Effector memory CD4-positive, alpha-beta T cell (primary cell): Measurements from ENCODE around the gene PNMA8B.
A peak's percentile ranks its signal among the peaks of the same experiment; 100 is the strongest.
"Not testable (repeated sequence)": the region's sequence is repeated elsewhere in the genome, so short reads cannot be mapped to it uniquely, and the experiment has no call there.

Experiments used
- DNase-seq, 3 donors: peaks; one replicate each; pipeline ENCODE4 v3.0.0-alpha.2; 2020
- H3K27ac ChIP-seq: 2 replicates; pipeline ENCODE4 v1.7.0; 2013; ENCODE audit warnings: mild to moderate bottlenecking, low read length, moderate library complexity; ENCODE audit not compliant: insufficient read depth, poor library complexity, severe bottlenecking
- H3K27me3 ChIP-seq: replicated peaks from 2 replicates; pipeline ENCODE4 v1.7.0; 2013; ENCODE audit warnings: mild to moderate bottlenecking, low read length; ENCODE audit not compliant: insufficient read depth, control insufficient read depth, poor library complexity, severe bottlenecking
- H3K36me3 ChIP-seq: 2 replicates; pipeline ENCODE4 v1.7.0; 2013; ENCODE audit warnings: mild to moderate bottlenecking, low read length, moderate library complexity; ENCODE audit not compliant: control insufficient read depth, insufficient read depth
- H3K4me1 ChIP-seq: 2 replicates; pipeline ENCODE4 v1.7.0; 2013; ENCODE audit warnings: low read length, mild to moderate bottlenecking; ENCODE audit not compliant: control insufficient read depth, insufficient read depth, poor library complexity, severe bottlenecking
- H3K4me3 ChIP-seq: 2 replicates; pipeline ENCODE4 v1.7.0; 2013; ENCODE audit warnings: low read length, low read depth, mild to moderate bottlenecking; ENCODE audit not compliant: insufficient read depth, poor library complexity, severe bottlenecking
- H3K9me3 ChIP-seq: 2 replicates; pipeline ENCODE4 v1.7.0; 2013; ENCODE audit warnings: mild to moderate bottlenecking, low read length, moderate library complexity; ENCODE audit not compliant: control insufficient read depth

The PNMA8B gene

DNA sequence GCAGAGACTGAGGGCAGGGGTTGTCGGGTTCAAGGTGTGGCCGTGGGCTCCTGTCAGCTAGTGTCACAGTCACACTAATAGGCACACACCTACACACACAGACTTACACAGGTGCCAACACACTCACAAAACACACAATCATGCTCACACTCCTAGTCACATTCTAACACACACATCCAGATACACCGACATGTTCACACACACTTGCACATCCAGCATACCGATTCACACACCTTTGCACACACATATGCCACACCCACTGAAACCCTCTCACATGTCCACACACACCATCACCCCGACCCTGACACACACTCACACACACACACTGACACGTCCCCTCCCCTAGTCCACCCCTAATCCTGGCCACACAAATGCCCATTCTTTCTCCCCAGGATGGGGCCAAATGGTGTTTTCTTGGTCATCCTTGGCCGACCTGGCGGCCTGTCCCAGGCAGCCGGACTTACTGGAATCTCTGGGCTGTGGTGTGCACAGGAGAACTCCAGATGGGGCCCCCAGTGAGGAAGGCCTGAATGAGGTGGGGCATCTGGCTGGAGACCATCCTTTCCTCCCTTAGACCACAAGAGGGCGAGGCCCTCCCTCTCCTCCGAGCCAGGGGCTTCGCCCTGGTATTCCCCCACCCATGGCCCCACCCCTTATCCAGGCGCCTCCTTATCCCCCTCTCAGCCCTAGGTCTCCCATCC lies 19.1 kb upstream of the PNMA8B start:
- peaks cover 8% of the 10 kb centered on the region for H3K4me1 ChIP-seq
- H3K9me3 ChIP-seq: no peaks in the 10 kb centered on the region
- no peak overlapping the region for H3K27ac ChIP-seq
- H3K4me3 ChIP-seq: no peak overlapping the region
- no peaks in the 10 kb centered on the region for H3K36me3 ChIP-seq
- H3K27me3 ChIP-seq: no peaks in the 10 kb centered on the region
- DNase-seq: no peak

DNA sequence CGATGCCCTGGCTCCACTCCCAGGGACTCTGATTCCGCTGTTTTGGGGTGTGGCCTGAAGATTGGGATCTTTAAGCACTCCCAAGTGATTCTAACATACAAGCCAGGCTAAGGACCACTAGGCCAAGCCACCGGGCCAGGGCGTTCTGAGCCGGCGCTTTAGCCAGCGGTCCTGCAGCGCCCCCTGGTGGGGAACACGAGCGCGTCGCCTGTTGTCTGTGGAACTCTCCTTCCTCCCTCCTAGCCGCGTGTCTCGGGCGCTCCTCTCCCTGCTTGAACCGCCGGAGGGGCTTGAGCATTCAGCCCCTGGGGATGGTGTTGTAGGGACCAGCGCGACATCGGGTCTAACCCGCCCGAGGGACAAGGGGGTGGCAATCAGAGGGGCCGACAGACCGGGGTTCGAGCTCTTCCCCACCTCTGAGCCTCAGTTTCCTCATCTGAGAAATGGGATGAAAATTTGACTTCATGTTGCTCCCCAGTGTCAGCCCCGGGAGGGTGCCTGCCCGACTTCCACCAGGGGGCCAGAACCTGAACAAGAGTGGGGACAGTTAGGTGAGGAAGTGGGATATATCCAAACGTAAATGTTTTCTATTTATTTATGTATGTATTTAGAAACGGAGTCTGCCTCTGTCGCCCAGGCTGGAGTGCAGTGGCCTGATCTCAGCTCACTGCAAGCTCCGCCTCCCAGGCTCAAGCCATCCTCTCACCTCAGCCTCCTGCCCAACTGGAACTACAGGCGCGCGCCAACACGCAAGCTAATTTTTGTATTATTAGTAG lies 18.0 kb upstream of the PNMA8B start:
- peak in 2 of 3 donors; percentile 40 to 48 for DNase-seq
- H3K9me3 ChIP-seq: no peaks in the 10 kb centered on the region
- H3K4me3 ChIP-seq: no peak overlapping the region
- no peak overlapping the region for H3K27ac ChIP-seq
- H3K4me1 ChIP-seq: peaks cover 5% of the 10 kb centered on the region
- H3K27me3 ChIP-seq: no peaks in the 10 kb centered on the region
- no peaks in the 10 kb centered on the region for H3K36me3 ChIP-seq

DNA sequence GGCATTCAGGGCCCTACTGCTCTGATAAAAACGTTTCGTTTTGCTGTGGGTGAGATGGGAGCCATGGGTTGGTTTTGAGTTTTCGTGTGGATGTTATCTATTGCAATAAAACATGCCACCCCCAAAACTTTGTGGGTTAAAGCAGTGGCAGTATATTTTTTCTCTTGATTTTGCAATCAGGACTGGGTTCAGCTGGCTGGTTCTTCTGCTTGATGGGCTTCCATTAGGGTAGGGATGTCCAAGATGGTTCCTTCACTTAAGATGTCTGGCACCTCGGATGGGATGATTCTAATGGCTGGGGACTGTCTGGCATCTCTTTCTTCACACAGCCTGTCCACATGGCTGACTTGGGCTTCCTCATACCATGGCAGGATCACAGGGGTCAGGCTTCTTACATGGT lies 15.6 kb upstream of the PNMA8B start:
- Histone ChIP-seq H3K27me3 (no peaks in the 10 kb centered on the region), H3K4me3 (no peak overlapping the region), H3K9me3 (no peaks in the 10 kb centered on the region), H3K36me3 (no peaks in the 10 kb centered on the region), H3K27ac (no peak overlapping the region), H3K4me1 (peaks cover 5% of the 10 kb centered on the region)
- no peak for DNase-seq

DNA sequence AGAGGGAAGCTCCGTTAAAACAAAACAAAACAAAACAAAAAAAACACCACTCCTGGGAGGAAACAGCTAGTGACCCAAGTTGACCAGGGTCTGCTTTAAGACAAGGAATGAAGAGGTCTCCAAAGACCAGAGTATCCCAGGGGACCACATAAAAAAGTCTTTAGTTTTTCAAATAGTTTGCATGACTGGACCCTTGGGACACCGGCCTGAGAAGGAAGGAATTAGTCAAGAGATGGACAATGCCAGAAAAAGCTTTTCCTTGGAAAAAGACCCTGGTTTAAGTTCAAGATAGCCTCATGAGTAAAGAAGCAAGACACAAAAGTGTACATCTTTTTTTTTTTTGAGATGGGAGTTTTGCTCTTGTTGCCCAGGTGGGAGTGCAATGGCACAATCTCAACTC lies 12.5 kb upstream of the PNMA8B start:
- Histone ChIP-seq H3K4me1 (no peaks in the 10 kb centered on the region), H3K27ac (no peak overlapping the region), H3K27me3 (no peaks in the 10 kb centered on the region), H3K4me3 (no peak overlapping the region), H3K9me3 (no peaks in the 10 kb centered on the region), H3K36me3 (no peaks in the 10 kb centered on the region)
- no peak for DNase-seq

DNA sequence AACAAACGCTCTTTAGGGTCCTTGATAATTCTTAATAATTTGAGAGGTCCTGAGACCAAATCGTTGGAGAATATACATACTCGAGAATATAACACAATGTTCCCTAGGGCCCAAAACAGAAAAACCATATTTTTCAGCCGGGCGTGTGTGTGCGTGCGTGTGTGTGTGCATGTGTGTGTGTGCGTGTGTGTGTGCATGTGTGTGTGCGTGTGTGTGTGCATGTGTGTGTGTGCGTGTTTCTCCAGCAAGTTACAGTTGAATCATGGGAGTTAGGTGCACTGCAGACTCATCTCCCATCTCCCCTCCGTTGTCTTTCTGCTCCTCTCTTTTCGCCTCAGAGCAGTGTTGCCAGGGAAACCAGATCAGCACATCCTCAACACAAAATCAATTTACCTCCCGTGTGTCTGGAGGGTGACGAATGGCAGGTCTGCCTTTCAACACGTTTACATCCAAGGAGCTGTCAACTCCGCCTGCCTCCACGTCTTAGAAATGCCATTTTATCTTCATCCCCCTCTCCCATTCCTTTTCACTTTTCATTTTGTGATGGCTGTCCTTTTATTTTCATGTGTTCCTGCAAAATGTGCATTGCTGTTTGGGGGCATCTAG lies 8.3 kb upstream of the PNMA8B start:
- H3K36me3 ChIP-seq: no peaks in the 10 kb centered on the region
- H3K4me3 ChIP-seq: no peak overlapping the region
- no peaks in the 10 kb centered on the region for H3K4me1 ChIP-seq
- H3K27ac ChIP-seq: no peak overlapping the region
- DNase-seq: no peak
- H3K9me3 ChIP-seq: no peaks in the 10 kb centered on the region
- H3K27me3 ChIP-seq: peaks cover 3% of the 10 kb centered on the region

DNA sequence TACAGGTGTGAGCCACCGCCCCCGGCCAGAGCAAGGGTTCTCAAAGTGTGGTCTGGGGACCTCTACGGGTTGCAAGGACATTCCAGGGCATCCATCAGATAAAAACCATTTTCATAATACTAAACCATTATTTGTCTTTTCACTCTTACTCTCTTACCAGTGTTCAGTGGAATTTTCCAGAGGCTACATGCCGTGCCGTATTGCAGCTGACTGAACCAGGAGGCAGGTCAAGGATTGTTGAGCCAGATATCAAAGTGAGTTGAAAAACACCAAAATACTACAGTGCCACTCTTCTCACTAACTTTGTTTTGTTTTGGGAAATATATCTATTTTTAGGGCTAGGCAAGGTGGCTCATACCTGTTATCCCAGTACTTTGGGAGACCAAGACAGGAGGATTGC lies 7.2 kb upstream of the PNMA8B start:
- Histone ChIP-seq H3K4me1 (no peaks in the 10 kb centered on the region), H3K27ac (no peak overlapping the region), H3K27me3 (peaks cover 3% of the 10 kb centered on the region), H3K36me3 (no peaks in the 10 kb centered on the region), H3K4me3 (no peak overlapping the region), H3K9me3 (no peaks in the 10 kb centered on the region)
- no peak for DNase-seq

DNA sequence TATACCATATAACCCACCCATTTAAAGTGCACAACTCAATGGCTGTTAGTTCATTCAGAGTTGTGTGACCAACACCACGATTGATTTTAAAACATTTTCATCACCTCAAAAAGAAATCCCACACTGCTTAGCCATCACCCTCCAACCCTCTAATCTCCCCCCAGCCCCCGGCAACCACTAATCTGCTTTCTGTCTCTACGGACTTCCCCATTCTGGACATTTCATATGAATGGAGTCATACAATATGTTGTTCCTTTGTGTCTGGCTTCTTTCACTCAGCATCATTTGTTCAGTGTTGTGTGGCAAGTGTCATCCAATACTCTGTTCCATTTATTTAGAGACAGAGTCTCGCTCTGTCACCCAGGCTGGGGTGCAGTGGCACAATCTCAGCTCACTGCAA lies 4.0 kb upstream of the PNMA8B start:
- H3K4me1 ChIP-seq: peaks cover 7% of the 10 kb centered on the region
- peaks cover 6% of the 10 kb centered on the region for H3K27me3 ChIP-seq
- H3K4me3 ChIP-seq: no peak overlapping the region
- H3K27ac ChIP-seq: no peak overlapping the region
- no peak for DNase-seq
- no peaks in the 10 kb centered on the region for H3K36me3 ChIP-seq
- H3K9me3 ChIP-seq: no peaks in the 10 kb centered on the region

DNA sequence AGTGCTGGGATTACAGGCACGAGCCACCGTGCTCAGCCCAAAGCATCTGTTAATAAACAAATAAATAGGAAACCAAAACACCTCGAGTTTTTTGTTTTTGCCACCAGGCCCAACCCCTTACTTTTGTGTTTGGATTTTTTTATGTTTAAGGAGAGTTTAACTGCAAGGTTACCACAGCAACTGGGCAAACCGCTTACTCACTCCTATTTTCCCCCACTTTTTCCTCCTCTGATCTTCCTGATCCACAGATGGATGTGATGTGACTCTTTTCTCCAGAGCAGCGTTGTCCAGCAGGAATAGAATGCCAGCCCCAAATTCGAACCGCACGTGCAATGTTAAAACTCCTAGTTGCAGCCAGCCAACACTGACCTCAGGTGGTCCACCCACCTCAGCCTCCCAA lies 2.1 kb upstream of the PNMA8B start:
- no peak for DNase-seq

DNA sequence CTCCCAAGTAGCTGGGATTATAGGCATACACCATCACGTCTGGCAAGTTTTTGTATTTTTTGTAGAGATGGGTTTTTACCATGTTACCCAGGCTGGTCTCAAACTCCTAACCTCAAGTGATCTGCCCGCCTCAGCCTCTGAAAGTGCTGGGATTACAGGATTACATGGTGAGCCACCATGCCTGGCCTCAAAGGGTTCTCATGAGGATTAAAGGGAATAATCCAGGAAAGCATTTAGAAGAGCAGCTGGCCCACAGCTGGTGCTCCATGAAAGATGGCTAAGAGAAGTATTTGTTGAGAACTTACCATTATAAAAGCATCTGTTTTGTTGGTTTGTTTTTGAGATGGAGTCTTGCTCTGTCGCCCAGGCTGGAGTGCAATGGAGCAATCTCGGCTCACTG lies 1.2 kb upstream of the PNMA8B start:
- not testable (repeated sequence) for DNase-seq, H3K4me3 ChIP-seq, H3K27ac ChIP-seq, H3K9me3 ChIP-seq, H3K36me3 ChIP-seq
- Histone ChIP-seq H3K4me1 (peaks cover 27% of the 10 kb centered on the region), H3K27me3 (peaks cover 30% of the 10 kb centered on the region)

More for the DNA sequence above, 2.1 kb upstream of the PNMA8B start:
- Histone ChIP-seq H3K27me3 (peaks cover 21% of the 10 kb centered on the region), H3K27ac (no peak overlapping the region), H3K4me1 (peaks cover 22% of the 10 kb centered on the region), H3K36me3 (no peaks in the 10 kb centered on the region), H3K4me3 (no peak overlapping the region), H3K9me3 (no peaks in the 10 kb centered on the region)

DNA sequence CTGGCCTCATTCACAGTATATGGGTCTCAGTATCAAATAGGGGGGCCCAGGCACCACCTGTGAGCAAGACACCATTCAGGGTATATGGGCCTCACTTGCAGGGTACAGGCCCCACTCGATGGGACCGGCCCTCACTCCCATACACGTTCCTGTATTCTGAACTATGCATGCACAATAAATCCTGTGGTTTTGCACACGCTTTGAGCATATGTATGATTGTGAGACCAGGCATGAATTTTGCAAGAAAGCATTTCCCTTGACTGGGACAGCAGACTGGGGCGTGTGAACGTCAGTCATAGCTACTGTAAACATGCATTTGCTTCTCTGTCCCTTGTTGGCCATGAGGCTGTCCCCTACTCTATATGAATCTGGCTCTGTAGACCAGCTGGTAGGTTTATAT lies 637 bp upstream of the PNMA8B start:
- DNase-seq: no peak
- no peak overlapping the region for H3K4me3 ChIP-seq
- no peaks in the 10 kb centered on the region for H3K36me3 ChIP-seq
- peaks cover 35% of the 10 kb centered on the region for H3K27me3 ChIP-seq
- no peak overlapping the region for H3K27ac ChIP-seq
- peaks cover 27% of the 10 kb centered on the region for H3K4me1 ChIP-seq
- no peaks in the 10 kb centered on the region for H3K9me3 ChIP-seq
